Gastroesophageal sphincter (tissue), 3 donors: ENCODE results near the gene AFG3L2.

Source experiments
- EP300 ChIP-seq: sonication (generic); formaldehyde crosslinking; IDR thresholded peaks from one replicate; pipeline ENCODE4 v1.6.1; 2017; ENCODE audit warnings: antibody characterized with exemption, mild to moderate bottlenecking
- POLR2A ChIP-seq, 2 donors: fragments of 450-650 bp; IDR thresholded peaks; one replicate each; pipeline ENCODE4 v1.6.1; 2017; ENCODE audit warnings: antibody characterized with exemption in 2 of 2, mild to moderate bottlenecking in 2 of 2, moderate library complexity in 1 of 2
- TF ChIP-seq, protein P1 (sequence below), 4 experiments: fragments of 200-600 bp in 2 of 4; fragments of 450-650 bp in 2 of 4; sonication (generic) in 1 of 4; IDR thresholded peaks; one replicate each; pipeline ENCODE4 v1.5.1; 2017 to 2019; ENCODE audit warnings: antibody characterized with exemption in 4 of 4, mild to moderate bottlenecking in 2 of 4, moderate library complexity in 2 of 4

DNA sequence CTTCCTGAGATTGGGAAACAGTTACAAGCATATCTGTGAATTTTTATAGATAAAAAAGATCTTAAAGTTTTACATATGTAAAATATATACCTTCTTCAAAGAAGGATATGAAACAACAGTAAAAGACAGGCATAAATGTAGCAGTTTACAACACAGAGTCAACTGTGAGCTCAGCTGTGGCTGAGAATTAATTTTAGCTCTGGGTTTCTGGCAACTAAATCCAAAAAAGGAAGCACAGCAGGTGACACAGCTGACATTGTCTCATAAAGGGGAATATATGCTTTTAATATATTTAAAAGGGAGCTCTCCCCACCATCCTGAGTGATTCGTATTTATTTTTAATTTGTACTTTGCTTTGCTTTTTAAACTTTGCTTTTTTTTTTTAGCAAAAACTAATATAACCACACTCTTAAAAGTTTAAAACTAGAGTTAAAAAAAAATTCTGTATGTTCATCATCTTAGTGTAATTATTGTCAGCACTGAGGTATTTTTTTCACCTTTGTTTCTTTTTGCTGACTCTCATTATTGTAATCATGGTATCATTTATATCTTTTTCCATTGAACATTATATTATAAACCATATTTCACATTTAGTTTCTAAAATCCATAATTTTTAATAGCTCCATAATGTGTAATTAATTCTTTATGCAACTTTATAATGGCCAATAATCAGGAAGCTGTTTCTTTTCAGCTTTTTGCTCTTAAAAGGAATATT is 62.3 kb downstream of the AFG3L2 start:
- TF ChIP-seq, protein P1, sequence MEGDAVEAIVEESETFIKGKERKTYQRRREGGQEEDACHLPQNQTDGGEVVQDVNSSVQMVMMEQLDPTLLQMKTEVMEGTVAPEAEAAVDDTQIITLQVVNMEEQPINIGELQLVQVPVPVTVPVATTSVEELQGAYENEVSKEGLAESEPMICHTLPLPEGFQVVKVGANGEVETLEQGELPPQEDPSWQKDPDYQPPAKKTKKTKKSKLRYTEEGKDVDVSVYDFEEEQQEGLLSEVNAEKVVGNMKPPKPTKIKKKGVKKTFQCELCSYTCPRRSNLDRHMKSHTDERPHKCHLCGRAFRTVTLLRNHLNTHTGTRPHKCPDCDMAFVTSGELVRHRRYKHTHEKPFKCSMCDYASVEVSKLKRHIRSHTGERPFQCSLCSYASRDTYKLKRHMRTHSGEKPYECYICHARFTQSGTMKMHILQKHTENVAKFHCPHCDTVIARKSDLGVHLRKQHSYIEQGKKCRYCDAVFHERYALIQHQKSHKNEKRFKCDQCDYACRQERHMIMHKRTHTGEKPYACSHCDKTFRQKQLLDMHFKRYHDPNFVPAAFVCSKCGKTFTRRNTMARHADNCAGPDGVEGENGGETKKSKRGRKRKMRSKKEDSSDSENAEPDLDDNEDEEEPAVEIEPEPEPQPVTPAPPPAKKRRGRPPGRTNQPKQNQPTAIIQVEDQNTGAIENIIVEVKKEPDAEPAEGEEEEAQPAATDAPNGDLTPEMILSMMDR (IDR thresholded peaks at IDR 0.05) = no peak
- TF ChIP-seq EP300 = no peak
- TF ChIP-seq POLR2A (IDR thresholded peaks at IDR 0.05) = no peak
